ENCODE measurements around the gene SLC25A45.

SLC25A45 gene

DNA sequence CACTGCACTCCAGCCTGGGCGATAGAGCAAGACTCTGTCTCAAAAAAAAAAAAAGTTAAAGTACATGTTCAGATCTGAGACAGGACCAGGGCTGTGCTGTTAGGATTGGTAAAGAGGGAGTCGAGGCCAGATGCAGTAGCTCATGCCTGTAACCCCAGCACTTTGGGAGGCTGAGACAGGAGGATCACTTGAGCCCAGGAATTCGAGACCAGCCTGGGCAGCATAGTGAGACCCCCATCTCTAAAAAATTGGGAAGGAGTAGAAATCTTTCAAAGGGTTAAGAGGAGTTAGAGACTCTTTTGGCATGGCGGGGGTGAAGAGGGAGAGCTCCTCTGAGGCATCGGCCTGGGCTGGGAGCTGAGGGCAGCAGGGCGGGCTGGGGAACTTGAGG, 11.8 kb downstream of the SLC25A45 start:
- no peak for DNase-seq (ENCODE audit: low read depth)
- no peak overlapping the region for H3K4me3 ChIP-seq (ENCODE audit: control insufficient read depth, low read depth, low read length)
- TF ChIP-seq, protein P1, sequence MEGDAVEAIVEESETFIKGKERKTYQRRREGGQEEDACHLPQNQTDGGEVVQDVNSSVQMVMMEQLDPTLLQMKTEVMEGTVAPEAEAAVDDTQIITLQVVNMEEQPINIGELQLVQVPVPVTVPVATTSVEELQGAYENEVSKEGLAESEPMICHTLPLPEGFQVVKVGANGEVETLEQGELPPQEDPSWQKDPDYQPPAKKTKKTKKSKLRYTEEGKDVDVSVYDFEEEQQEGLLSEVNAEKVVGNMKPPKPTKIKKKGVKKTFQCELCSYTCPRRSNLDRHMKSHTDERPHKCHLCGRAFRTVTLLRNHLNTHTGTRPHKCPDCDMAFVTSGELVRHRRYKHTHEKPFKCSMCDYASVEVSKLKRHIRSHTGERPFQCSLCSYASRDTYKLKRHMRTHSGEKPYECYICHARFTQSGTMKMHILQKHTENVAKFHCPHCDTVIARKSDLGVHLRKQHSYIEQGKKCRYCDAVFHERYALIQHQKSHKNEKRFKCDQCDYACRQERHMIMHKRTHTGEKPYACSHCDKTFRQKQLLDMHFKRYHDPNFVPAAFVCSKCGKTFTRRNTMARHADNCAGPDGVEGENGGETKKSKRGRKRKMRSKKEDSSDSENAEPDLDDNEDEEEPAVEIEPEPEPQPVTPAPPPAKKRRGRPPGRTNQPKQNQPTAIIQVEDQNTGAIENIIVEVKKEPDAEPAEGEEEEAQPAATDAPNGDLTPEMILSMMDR (IDR thresholded peaks at IDR 0.05; ENCODE audit: control insufficient read depth, insufficient read depth, low read depth, low read length, missing control alignments) = no peak

DNA sequence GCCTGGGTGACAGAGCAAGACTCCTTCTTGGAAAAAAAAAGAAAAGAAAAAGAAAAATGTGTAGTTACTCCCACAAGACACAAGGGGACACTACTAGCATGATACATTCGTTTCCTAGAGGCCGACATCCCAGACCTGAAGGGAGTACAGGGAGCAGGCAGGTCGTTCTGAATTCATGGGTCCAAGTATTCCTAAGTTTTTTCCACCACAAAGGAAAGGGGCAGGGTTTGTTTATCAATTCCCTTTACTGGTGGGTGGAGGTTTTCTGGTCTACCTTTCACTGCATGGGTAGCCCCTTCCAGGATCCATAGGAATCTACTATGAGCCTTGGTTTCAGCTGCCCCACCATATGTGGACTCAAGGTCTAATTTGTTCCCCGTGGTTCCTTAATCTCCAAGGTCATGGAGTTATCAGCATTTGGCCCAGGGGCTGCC, 16.1 kb downstream of the SLC25A45 start:
- H3K4me3 ChIP-seq (ENCODE audit: control insufficient read depth, low read depth, low read length) = no peak overlapping the region
- TF ChIP-seq, protein P1 (IDR thresholded peaks at IDR 0.05; ENCODE audit: control insufficient read depth, insufficient read depth, low read depth, low read length, missing control alignments) = peak; percentile 79
- DNase-seq (ENCODE audit: low read depth) = peak; percentile 55

DNA sequence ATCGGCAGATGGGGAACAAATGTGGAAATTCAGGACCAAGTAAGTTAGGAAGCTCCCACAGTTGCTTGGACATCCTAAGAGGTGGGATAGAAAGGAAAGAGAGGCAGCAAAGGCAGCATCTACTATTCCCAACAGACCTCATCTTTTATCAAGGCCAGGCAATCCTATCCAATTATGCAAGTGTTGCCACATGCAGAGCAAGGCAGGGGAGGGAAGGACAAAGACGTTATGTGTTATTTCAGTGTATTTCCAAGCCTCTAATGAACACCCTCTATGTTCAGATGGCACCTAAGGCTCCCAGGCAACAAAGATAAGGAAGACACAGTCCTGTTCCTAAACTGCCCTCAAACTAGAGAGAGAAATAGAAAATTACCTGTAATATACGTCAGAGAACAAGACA, 18.7 kb downstream of the SLC25A45 start:
- TF ChIP-seq, protein P1 (IDR thresholded peaks at IDR 0.05; ENCODE audit: control insufficient read depth, insufficient read depth, low read depth, low read length, missing control alignments) = no peak
- no peak overlapping the region for H3K4me3 ChIP-seq (ENCODE audit: control insufficient read depth, low read depth, low read length)
- no peak for DNase-seq (ENCODE audit: low read depth)

GRCh38 chr11:65362966-65363365, 19.5 kb downstream of the SLC25A45 start:
- no peak for DNase-seq (ENCODE audit: low read depth)
- H3K4me3 ChIP-seq (ENCODE audit: control insufficient read depth, low read depth, low read length) = no peak overlapping the region
- TF ChIP-seq, protein P1 (IDR thresholded peaks at IDR 0.05; ENCODE audit: control insufficient read depth, insufficient read depth, low read depth, low read length, missing control alignments) = no peak

DNA sequence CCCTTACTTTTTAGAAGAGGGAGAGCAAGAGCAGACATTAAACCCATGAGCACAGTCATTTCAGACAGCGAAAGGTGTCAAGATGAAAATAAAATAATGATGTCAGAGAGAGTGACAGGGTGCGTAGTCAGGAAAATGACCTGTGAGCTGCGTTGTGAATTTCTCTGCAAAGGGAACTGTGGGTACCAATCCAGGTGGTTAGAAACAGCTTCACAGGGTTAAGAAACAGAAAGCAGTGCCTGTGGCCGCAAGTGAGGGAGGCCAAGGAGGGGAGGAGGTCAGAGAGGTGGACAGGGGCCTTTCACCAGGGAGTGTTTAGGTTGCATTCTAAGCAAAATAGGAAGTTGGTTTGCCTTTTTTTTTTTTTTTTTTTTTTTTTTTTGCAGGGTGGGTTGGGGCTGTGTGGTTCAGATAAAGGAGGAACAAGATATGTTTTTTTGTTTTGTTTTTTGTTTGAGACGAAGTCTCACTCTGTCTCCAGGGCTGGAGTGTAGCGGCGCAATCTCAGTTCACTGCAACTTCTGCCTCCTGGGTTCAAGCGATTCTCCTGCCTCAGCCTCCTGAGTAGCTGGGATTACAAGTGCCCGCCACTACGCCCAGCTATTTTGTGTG, 20.0 kb downstream of the SLC25A45 start:
- TF ChIP-seq, protein P1 (IDR thresholded peaks at IDR 0.05; ENCODE audit: control insufficient read depth, insufficient read depth, low read depth, low read length, missing control alignments) = no peak
- no peak for DNase-seq (ENCODE audit: low read depth)
- no peak overlapping the region for H3K4me3 ChIP-seq (ENCODE audit: control insufficient read depth, low read depth, low read length)

- no peak overlapping the region for H3K4me3 ChIP-seq (ENCODE audit: control insufficient read depth, low read depth, low read length)
- no peak for DNase-seq (ENCODE audit: low read depth)
- TF ChIP-seq, protein P1 (IDR thresholded peaks at IDR 0.05; ENCODE audit: control insufficient read depth, insufficient read depth, low read depth, low read length, missing control alignments) = no peak
Measured at GRCh38 chr11:65357856-65358356, 24.5 kb downstream of the SLC25A45 start.
